Fibroblast of lung (primary cell): ENCODE results near the gene RAB11FIP3. TPM values are rescaled to one million over a fixed set of nuclear protein-coding genes. Genes with fewer than 3 reads are reported as not detected.

Experiments used
- DNase-seq, 2 donors: peaks; one replicate each; pipeline versions ENCODE4 v3.0.0 to v3.0.0-alpha.2; 2010; ENCODE audit warnings: low read depth in 2 of 2
- H2AFZ ChIP-seq: 2 replicates; pipeline ENCODE4 v1.5.1; 2012; ENCODE audit warnings: low read length, control low read depth, inconsistent platforms
- H3K27ac ChIP-seq: 2 replicates; pipeline ENCODE4 v1.5.1; 2011; ENCODE audit warnings: low read length, control low read depth; ENCODE audit not compliant: insufficient read depth
- H3K27me3 ChIP-seq: 2 replicates; pipeline ENCODE4 v1.5.1; 2011; ENCODE audit warnings: mild to moderate bottlenecking, low read length; ENCODE audit not compliant: control insufficient read depth, insufficient read depth
- H3K36me3 ChIP-seq: 2 replicates; pipeline ENCODE4 v1.5.1; 2011; ENCODE audit warnings: low read length; ENCODE audit not compliant: control insufficient read depth, insufficient read depth
- H3K4me1 ChIP-seq: 2 replicates; pipeline ENCODE4 v1.5.1; 2011; ENCODE audit warnings: low read length; ENCODE audit not compliant: control insufficient read depth, insufficient read depth; ENCODE audit errors: extremely low read depth
- H3K4me2 ChIP-seq: 2 replicates; pipeline ENCODE4 v1.5.1; 2011; ENCODE audit warnings: low read length, control low read depth; ENCODE audit not compliant: insufficient read depth; ENCODE audit errors: extremely low read depth
- H3K4me3 ChIP-seq, 4 experiments: fragments of 200-600 bp in 1 of 4; sonication (generic) in 1 of 4; replicated peaks in 1 of 4; 2 replicates each; pipeline ENCODE4 v1.5.1; 2011 to 2016; ENCODE audit warnings: low read length in 4 of 4, low read depth in 3 of 4, mild to moderate bottlenecking in 3 of 4, control low read depth in 2 of 4, inconsistent platforms in 1 of 4, mixed read lengths in 1 of 4; ENCODE audit not compliant: insufficient read depth in 1 of 4; ENCODE audit errors: control extremely low read depth in 1 of 4
- H3K79me2 ChIP-seq: 2 replicates; pipeline ENCODE4 v1.5.1; 2012; ENCODE audit warnings: mild to moderate bottlenecking, low read length, inconsistent platforms; ENCODE audit not compliant: control insufficient read depth, insufficient read depth
- H3K9ac ChIP-seq: 2 replicates; pipeline ENCODE4 v1.5.1; 2011; ENCODE audit warnings: mild to moderate bottlenecking, low read length, control low read depth; ENCODE audit not compliant: insufficient read depth
- H3K9me3 ChIP-seq: 2 replicates; pipeline ENCODE4 v1.5.1; 2012; ENCODE audit warnings: low read depth, low read length; ENCODE audit not compliant: control insufficient read depth, insufficient read depth
- H4K20me1 ChIP-seq: 2 replicates; pipeline ENCODE4 v1.5.1; 2011; ENCODE audit warnings: low read length; ENCODE audit not compliant: control insufficient read depth, insufficient read depth; ENCODE audit errors: extremely low read depth
- EZH2 ChIP-seq: IDR thresholded peaks from 2 replicates; pipeline ENCODE4 v1.5.1; 2012; ENCODE audit warnings: low read length, control low read depth, mild to moderate bottlenecking; ENCODE audit errors: missing control alignments
- polyA plus RNA-seq, 2 donors: library from polyadenylated mRNA; depleted of rRNA in 1 of 2; stranded (reverse) in 1 of 2; unstranded in 1 of 2; fragments of >200 nt; gene quantifications; 2 replicates each; pipeline ENCODE4 v1.2.1, GENCODE V29; 2011 to 2012; ENCODE audit warnings: missing spikeins in 1 of 2
- total RNA-seq: library from RNA; depleted of rRNA; stranded (reverse); fragments of >200 nt; gene quantifications from 2 replicates; pipeline ENCODE4 v1.2.1, GENCODE V29; 2014
- TF ChIP-seq, protein P1 (sequence below), 2 donors: IDR thresholded peaks in 1 of 2; conservative IDR thresholded peaks in 1 of 2; 1 replicate in 1 of 2; 2 replicates in 1 of 2; pipeline ENCODE4 v1.5.1; 2011 to 2012; ENCODE audit warnings: low read length in 2 of 2, control low read depth in 1 of 2, inconsistent platforms in 1 of 2, low read depth in 1 of 2, mild to moderate bottlenecking in 1 of 2

Gene RAB11FIP3
- total and polyA plus RNA-seq, 2 donors (not counting 1 experiment from before 2014, with no cell fraction given) = 7.3 to 22.1 TPM

DNA sequence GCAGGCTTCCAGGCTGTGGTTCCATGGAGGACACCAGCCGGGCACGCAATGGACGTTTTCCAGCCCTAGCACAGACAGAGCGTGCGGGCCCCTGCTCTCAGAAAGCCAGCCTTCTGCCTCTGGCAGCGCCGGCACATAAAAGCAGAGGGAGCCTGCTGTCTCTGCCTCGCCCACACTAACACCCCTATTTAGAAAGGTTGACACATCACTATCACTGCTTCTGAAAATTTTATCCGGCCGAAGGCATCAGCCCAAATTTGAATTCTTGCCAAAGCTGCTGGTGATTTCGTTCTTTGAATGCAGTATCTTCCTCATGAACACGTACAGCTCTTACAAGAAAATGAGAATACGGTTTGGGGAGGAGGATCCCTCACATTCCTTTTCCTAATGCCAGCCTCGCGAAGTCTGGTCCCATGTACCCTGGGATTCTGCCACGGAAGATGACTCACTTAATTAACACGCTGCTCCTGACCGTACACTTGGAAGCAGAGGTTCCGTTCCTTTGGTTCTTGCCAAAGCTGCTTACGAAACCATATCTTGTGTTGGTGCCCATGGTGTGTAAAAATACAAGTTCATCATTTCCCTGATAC lies 1.3 kb upstream of the RAB11FIP3 start:
- Histone ChIP-seq H3K4me2 (peak overlapping the region; percentile 79), H3K4me1 (peaks cover 3% of the 10 kb centered on the region), H4K20me1 (no peaks in the 10 kb centered on the region), H3K9ac (no peak overlapping the region), H3K4me3 (peak overlapping the region in 3 of 4 experiments; percentile 19 to 69 (median 34)), H3K27me3 (no peaks in the 10 kb centered on the region), H3K79me2 (peaks cover 22% of the 10 kb centered on the region), H3K27ac (peak overlapping the region; percentile 74), H2AFZ (peak overlapping the region; percentile 29), H3K9me3 (no peaks in the 10 kb centered on the region), H3K36me3 (no peaks in the 10 kb centered on the region)
- peak; percentile 97 to 98 for DNase-seq
- no peak for TF ChIP-seq EZH2
- TF ChIP-seq, protein P1, sequence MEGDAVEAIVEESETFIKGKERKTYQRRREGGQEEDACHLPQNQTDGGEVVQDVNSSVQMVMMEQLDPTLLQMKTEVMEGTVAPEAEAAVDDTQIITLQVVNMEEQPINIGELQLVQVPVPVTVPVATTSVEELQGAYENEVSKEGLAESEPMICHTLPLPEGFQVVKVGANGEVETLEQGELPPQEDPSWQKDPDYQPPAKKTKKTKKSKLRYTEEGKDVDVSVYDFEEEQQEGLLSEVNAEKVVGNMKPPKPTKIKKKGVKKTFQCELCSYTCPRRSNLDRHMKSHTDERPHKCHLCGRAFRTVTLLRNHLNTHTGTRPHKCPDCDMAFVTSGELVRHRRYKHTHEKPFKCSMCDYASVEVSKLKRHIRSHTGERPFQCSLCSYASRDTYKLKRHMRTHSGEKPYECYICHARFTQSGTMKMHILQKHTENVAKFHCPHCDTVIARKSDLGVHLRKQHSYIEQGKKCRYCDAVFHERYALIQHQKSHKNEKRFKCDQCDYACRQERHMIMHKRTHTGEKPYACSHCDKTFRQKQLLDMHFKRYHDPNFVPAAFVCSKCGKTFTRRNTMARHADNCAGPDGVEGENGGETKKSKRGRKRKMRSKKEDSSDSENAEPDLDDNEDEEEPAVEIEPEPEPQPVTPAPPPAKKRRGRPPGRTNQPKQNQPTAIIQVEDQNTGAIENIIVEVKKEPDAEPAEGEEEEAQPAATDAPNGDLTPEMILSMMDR (conservative IDR thresholded peaks at IDR 0.05 in 1 of 2, IDR thresholded peaks at IDR 0.05 in 1 of 2; ENCODE audit: low read depth in 1 of 2, low read length in 2 of 2) = no peak

DNA sequence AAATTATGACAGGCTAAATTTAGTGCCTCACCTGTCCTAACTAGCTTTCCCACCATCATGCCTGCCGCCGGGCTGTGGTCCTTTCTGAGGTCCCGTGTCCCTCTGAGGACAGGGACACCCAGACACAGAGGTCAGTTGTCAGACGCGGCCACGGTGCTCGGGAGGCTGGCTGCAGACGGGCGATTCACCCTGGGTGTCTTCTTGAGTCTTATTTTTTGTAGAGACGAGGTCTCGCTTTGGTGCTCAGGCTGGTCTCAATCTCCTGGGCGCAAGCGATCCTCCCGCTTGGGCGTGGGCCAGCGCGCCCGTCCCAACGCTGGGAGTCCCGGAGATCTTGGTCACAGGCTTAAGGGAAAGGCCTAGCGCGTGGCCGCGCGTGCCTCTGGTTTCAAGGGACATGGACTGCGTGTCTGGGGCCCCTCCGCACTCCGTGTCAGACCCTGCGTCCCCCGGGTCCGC lies 797 bp upstream of the RAB11FIP3 start:
- Histone ChIP-seq H3K27ac (peak overlapping the region; percentile 62), H3K27me3 (no peaks in the 10 kb centered on the region), H3K9ac (peak overlapping the region; percentile 72), H3K4me1 (peaks cover 3% of the 10 kb centered on the region), H2AFZ (peak overlapping the region; percentile 74), H3K36me3 (no peaks in the 10 kb centered on the region), H3K4me3 (peak overlapping the region; percentile 34 to 69 (median 61)), H3K4me2 (peak overlapping the region; percentile 79), H4K20me1 (no peaks in the 10 kb centered on the region), H3K9me3 (no peaks in the 10 kb centered on the region), H3K79me2 (peaks cover 22% of the 10 kb centered on the region)
- DNase-seq = peak; percentile 33 to 40
- TF ChIP-seq EZH2 = no peak
- TF ChIP-seq, protein P1 (conservative IDR thresholded peaks at IDR 0.05 in 1 of 2, IDR thresholded peaks at IDR 0.05 in 1 of 2; ENCODE audit: low read depth in 1 of 2, low read length in 2 of 2) = no peak

DNA sequence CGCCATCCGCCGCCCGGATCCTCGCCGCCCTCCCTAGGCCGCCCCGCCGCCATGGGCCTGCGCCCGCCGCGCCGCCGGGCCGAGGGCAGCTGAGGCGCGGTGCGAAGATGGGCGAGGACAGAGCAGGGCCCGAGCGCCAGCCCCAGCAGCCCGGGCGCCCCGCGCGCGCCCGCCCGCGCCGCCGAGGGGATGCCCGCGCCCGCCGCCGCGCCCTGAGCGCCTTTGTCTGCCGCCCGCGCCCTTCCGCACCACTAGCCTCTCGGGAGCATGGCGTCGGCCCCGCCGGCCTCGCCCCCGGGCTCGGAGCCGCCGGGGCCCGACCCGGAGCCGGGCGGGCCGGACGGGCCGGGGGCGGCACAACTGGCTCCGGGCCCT lies 278 bp downstream of the RAB11FIP3 start:
- no peak overlapping the region for H3K4me2 ChIP-seq
- H3K36me3 ChIP-seq = no peaks in the 10 kb centered on the region
- no peaks in the 10 kb centered on the region for H3K27me3 ChIP-seq
- H3K9me3 ChIP-seq = no peaks in the 10 kb centered on the region
- no peak overlapping the region for H3K27ac ChIP-seq
- no peaks in the 10 kb centered on the region for H4K20me1 ChIP-seq
- TF ChIP-seq, protein P1 (conservative IDR thresholded peaks at IDR 0.05 in 1 of 2, IDR thresholded peaks at IDR 0.05 in 1 of 2; ENCODE audit: low read depth in 1 of 2, low read length in 2 of 2) = no peak
- TF ChIP-seq EZH2 = no peak
- H3K79me2 ChIP-seq = peaks cover 25% of the 10 kb centered on the region
- H3K9ac ChIP-seq = peak overlapping the region; percentile 72
- H3K4me3 ChIP-seq = peak overlapping the region in 2 of 4 experiments; percentile 79 to 82
- DNase-seq = no peak
- peaks cover 3% of the 10 kb centered on the region for H3K4me1 ChIP-seq
- H2AFZ ChIP-seq = no peak overlapping the region
